H9 (cell line): ENCODE measurements around the gene MTFP1. TPM values are rescaled to one million over a fixed set of nuclear protein-coding genes. Genes with fewer than 3 reads are reported as not detected.

Experiments
- DNase-seq: peaks from one replicate; pipeline ENCODE4 v3.0.0-alpha.2; 2017
- H2AFZ ChIP-seq: one replicate; pipeline ENCODE4 v1.6.1; 2013; ENCODE audit warnings: mild to moderate bottlenecking, low read length, control low read depth, moderate library complexity
- H2AK5ac ChIP-seq: 2 replicates; pipeline ENCODE4 v1.6.1; 2013; ENCODE audit warnings: low read length, control low read depth, mixed read lengths; ENCODE audit not compliant: insufficient read length
- H2BK120ac ChIP-seq: one replicate; pipeline ENCODE4 v1.6.1; 2013; ENCODE audit warnings: low read depth, mild to moderate bottlenecking, low read length, control low read depth, inconsistent platforms; ENCODE audit not compliant: poor library complexity, severe bottlenecking
- H2BK12ac ChIP-seq: 2 replicates; pipeline ENCODE4 v1.6.1; 2013; ENCODE audit warnings: low read length, control low read depth, mixed read lengths, low read depth; ENCODE audit not compliant: insufficient read length
- H2BK15ac ChIP-seq: 2 replicates; pipeline ENCODE4 v1.6.1; 2013; ENCODE audit warnings: low read depth, low read length, control low read depth
- H2BK20ac ChIP-seq: one replicate; pipeline ENCODE4 v1.6.1; 2013; ENCODE audit warnings: low read depth, mild to moderate bottlenecking, low read length, control low read depth, inconsistent platforms; ENCODE audit not compliant: poor library complexity, severe bottlenecking
- H2BK5ac ChIP-seq: 2 replicates; pipeline ENCODE4 v1.6.1; 2013; ENCODE audit warnings: low read length, control low read depth, mixed read lengths; ENCODE audit not compliant: insufficient read length
- H3K14ac ChIP-seq: 2 replicates; pipeline ENCODE4 v1.6.1; 2013; ENCODE audit warnings: low read length, control low read depth; ENCODE audit not compliant: insufficient read depth
- H3K18ac ChIP-seq: 2 replicates; pipeline ENCODE4 v1.6.1; 2013; ENCODE audit warnings: low read depth, mild to moderate bottlenecking, mixed read lengths, low read length, control low read depth; ENCODE audit not compliant: insufficient read length
- H3K23ac ChIP-seq: 2 replicates; pipeline ENCODE4 v1.6.1; 2013; ENCODE audit warnings: low read length, control low read depth, mixed read lengths, low read depth; ENCODE audit not compliant: insufficient read length
- H3K23me2 ChIP-seq: 2 replicates; pipeline ENCODE4 v1.6.1; 2013; ENCODE audit warnings: low read depth, mild to moderate bottlenecking, mixed read lengths, low read length, control low read depth; ENCODE audit not compliant: insufficient read length, poor library complexity, severe bottlenecking
- H3K27ac ChIP-seq: 2 replicates; pipeline ENCODE4 v1.5.1; 2013; ENCODE audit warnings: low read length, control low read depth, mixed read lengths, low read depth; ENCODE audit not compliant: insufficient read length
- H3K27me3 ChIP-seq: 2 replicates; pipeline ENCODE4 v1.6.1; 2013; ENCODE audit warnings: low read length, control low read depth, inconsistent platforms; ENCODE audit not compliant: insufficient read depth
- H3K4ac ChIP-seq: 2 replicates; pipeline ENCODE4 v1.6.1; 2013; ENCODE audit warnings: low read depth, mild to moderate bottlenecking, control low read depth, inconsistent platforms, low read length, moderate library complexity
- H3K4me1 ChIP-seq: 2 replicates; pipeline ENCODE4 v1.6.1; 2013; ENCODE audit warnings: low read length, control low read depth, inconsistent platforms; ENCODE audit not compliant: insufficient read depth
- H3K4me2 ChIP-seq: 2 replicates; pipeline ENCODE4 v1.6.1; 2013; ENCODE audit warnings: low read length, control low read depth, mixed read lengths; ENCODE audit not compliant: insufficient read length, insufficient read depth
- H3K56ac ChIP-seq: 2 replicates; pipeline ENCODE4 v1.6.1; 2013; ENCODE audit warnings: low read depth, mild to moderate bottlenecking, mixed read lengths, low read length, control low read depth; ENCODE audit not compliant: insufficient read length
- H3K79me1 ChIP-seq: 2 replicates; pipeline ENCODE4 v1.6.1; 2013; ENCODE audit warnings: low read depth, mild to moderate bottlenecking, moderate library complexity, low read length, control low read depth, inconsistent platforms; ENCODE audit not compliant: insufficient read depth, poor library complexity, severe bottlenecking
- H3K79me2 ChIP-seq: 2 replicates; pipeline ENCODE4 v1.6.1; 2013; ENCODE audit warnings: low read length, control low read depth, inconsistent platforms; ENCODE audit not compliant: insufficient read depth
- H3K9ac ChIP-seq: 2 replicates; pipeline ENCODE4 v1.6.1; 2013; ENCODE audit warnings: low read length, control low read depth, mixed read lengths; ENCODE audit not compliant: insufficient read length; ENCODE audit errors: extremely low read depth
- H3K9me3 ChIP-seq: one replicate; pipeline ENCODE4 v1.6.1; 2013; ENCODE audit warnings: low read depth, low read length, inconsistent platforms; ENCODE audit not compliant: control insufficient read depth
- H3T11ph ChIP-seq: one replicate; pipeline ENCODE4 v1.6.1; 2013; ENCODE audit warnings: mild to moderate bottlenecking, low read length, control low read depth, inconsistent platforms
- H4K20me1 ChIP-seq: one replicate; pipeline ENCODE4 v1.6.1; 2013; ENCODE audit not compliant: control insufficient read depth, insufficient read length, insufficient read depth
- H4K5ac ChIP-seq: 2 replicates; pipeline ENCODE4 v1.6.1; 2013; ENCODE audit warnings: low read depth, mild to moderate bottlenecking, mixed read lengths, low read length, control low read depth; ENCODE audit not compliant: insufficient read length
- H4K8ac ChIP-seq: replicated peaks from 2 replicates; pipeline ENCODE4 v1.6.1; 2013; ENCODE audit warnings: low read length, control low read depth, mixed read lengths, low read depth; ENCODE audit not compliant: insufficient read length
- H4K91ac ChIP-seq: 2 replicates; pipeline ENCODE4 v1.6.1; 2013; ENCODE audit warnings: low read depth, mild to moderate bottlenecking, moderate library complexity, mixed read lengths, low read length, control low read depth; ENCODE audit not compliant: insufficient read length
- H3K27ac Mint-ChIP-seq, 3 experiments: 2 replicates in 2 of 3; 3 replicates in 1 of 3; pipeline ENCODE4 v1.8.0; 2020 to 2021; ENCODE audit warnings: mixed read lengths in 3 of 3, mild to moderate bottlenecking in 1 of 3, moderate library complexity in 1 of 3
- H3K27me3 Mint-ChIP-seq: 2 replicates; pipeline ENCODE4 v1.8.0; 2021; ENCODE audit warnings: low read depth, mild to moderate bottlenecking, moderate library complexity, mixed read lengths
- H3K36me3 Mint-ChIP-seq, 3 experiments: 2 replicates in 2 of 3; 3 replicates in 1 of 3; pipeline ENCODE4 v1.8.0; 2020 to 2021; ENCODE audit warnings: low read depth in 3 of 3, mixed read lengths in 3 of 3; ENCODE audit not compliant: insufficient read depth in 1 of 3
- H3K4me1 Mint-ChIP-seq, 2 experiments: 2 replicates each; pipeline ENCODE4 v1.8.0; 2020; ENCODE audit warnings: mixed read lengths in 2 of 2
- H3K4me3 Mint-ChIP-seq, 2 experiments: 2 replicates in 1 of 2; 3 replicates in 1 of 2; pipeline ENCODE4 v1.8.0; 2020 to 2021; ENCODE audit warnings: mild to moderate bottlenecking in 2 of 2, mixed read lengths in 2 of 2, moderate library complexity in 1 of 2
- H3K9me3 Mint-ChIP-seq, 2 experiments: 2 replicates in 1 of 2; 3 replicates in 1 of 2; pipeline ENCODE4 v1.8.0; 2020; ENCODE audit warnings: mild to moderate bottlenecking in 2 of 2, mixed read lengths in 2 of 2, moderate library complexity in 1 of 2
- WGBS: extraction: QIAGEN DNeasy Blood & Tissue Kit; methylation state at CpG from one replicate; pipeline ENCODE4 v1.1.7; 2013; ENCODE audit warnings: missing lambda C conversion rate, low lambda C conversion rate, mixed read lengths; ENCODE audit not compliant: insufficient read length; ENCODE audit errors: extremely low coverage; 5-methylcytosine and 5-hydroxymethylcytosine counted together
- total RNA-seq: library from RNA; stranded (reverse); gene quantifications from 2 replicates; pipeline ENCODE4 v1.2.1, GENCODE V29; 2021
- TF ChIP-seq, protein P1 (sequence below): fragments of 200-600 bp; sonication (generic); conservative IDR thresholded peaks from 3 replicates; pipeline ENCODE4 v1.8.0; 2021; ENCODE audit warnings: antibody characterized with exemption, mild to moderate bottlenecking

Gene MTFP1
- total RNA-seq, 1 experiment from 2014 or later, result 46.8 TPM

DNA sequence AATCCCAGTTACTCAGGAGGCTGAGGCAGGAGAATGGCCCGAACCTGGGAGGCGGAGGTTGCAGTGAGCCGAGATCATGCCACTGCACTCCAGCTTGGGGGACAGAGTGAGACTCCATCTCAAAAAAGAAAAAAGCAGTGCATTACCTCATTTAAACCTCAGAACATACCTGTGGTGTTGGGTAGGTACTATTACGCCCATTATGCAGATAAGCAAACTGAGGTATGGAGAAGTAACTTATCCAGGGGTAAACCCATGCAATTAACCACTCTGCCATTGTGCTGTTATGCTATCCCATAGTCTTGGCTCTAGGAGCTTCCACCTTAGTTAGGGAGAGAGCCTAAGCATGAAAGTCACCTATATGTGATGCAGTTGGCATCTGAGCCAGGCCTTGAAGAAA is 48.6 kb downstream of the MTFP1 start:
- H4K8ac ChIP-seq, result no peak overlapping the region
- H3K56ac ChIP-seq, result no peak overlapping the region
- no peak overlapping the region for H3K23ac ChIP-seq
- H3K79me2 ChIP-seq, result no peaks in the 10 kb centered on the region
- H3K27me3 ChIP-seq, result no peaks in the 10 kb centered on the region
- H3K79me1 ChIP-seq, result no peaks in the 10 kb centered on the region
- H3K27ac Mint-ChIP-seq, result no peak overlapping the region; a peak in 1 of 7 replicates
- no peaks in the 10 kb centered on the region; a peak in 1 of 5 replicates for H3K9me3 Mint-ChIP-seq
- DNase-seq, result no peak
- H2AFZ ChIP-seq, result no peak overlapping the region
- no peak overlapping the region for H3K4me3 Mint-ChIP-seq
- H4K20me1 ChIP-seq, result no peaks in the 10 kb centered on the region
- H3K4ac ChIP-seq, result no peak overlapping the region
- no peak overlapping the region for H2BK15ac ChIP-seq
- H2AK5ac ChIP-seq, result no peak overlapping the region
- no peak overlapping the region for H3T11ph ChIP-seq
- no peak overlapping the region for H4K5ac ChIP-seq
- H3K4me2 ChIP-seq, result no peak overlapping the region
- H2BK12ac ChIP-seq, result no peak overlapping the region
- no peak overlapping the region for H3K14ac ChIP-seq
- H3K4me1 ChIP-seq, result no peaks in the 10 kb centered on the region
- H4K91ac ChIP-seq, result no peak overlapping the region
- H2BK120ac ChIP-seq, result no peak overlapping the region
- H3K36me3 Mint-ChIP-seq, result no peaks in the 10 kb centered on the region
- H3K9ac ChIP-seq, result no peak overlapping the region
- WGBS, result no CpG with 5 or more reads among the region's 4 CpGs
- H2BK5ac ChIP-seq, result no peak overlapping the region
- no peak overlapping the region for H3K18ac ChIP-seq
- H3K23me2 ChIP-seq, result no peaks in the 10 kb centered on the region
- no peak overlapping the region for H3K27ac ChIP-seq
- H3K9me3 ChIP-seq, result no peaks in the 10 kb centered on the region
- H3K4me1 Mint-ChIP-seq, result peaks cover 4 to 12% of the 10 kb centered on the region in 2 experiments
- no peak overlapping the region for H2BK20ac ChIP-seq
- TF ChIP-seq, protein P1, sequence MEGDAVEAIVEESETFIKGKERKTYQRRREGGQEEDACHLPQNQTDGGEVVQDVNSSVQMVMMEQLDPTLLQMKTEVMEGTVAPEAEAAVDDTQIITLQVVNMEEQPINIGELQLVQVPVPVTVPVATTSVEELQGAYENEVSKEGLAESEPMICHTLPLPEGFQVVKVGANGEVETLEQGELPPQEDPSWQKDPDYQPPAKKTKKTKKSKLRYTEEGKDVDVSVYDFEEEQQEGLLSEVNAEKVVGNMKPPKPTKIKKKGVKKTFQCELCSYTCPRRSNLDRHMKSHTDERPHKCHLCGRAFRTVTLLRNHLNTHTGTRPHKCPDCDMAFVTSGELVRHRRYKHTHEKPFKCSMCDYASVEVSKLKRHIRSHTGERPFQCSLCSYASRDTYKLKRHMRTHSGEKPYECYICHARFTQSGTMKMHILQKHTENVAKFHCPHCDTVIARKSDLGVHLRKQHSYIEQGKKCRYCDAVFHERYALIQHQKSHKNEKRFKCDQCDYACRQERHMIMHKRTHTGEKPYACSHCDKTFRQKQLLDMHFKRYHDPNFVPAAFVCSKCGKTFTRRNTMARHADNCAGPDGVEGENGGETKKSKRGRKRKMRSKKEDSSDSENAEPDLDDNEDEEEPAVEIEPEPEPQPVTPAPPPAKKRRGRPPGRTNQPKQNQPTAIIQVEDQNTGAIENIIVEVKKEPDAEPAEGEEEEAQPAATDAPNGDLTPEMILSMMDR, result no peak
- H3K27me3 Mint-ChIP-seq, result peaks cover 31% of the 10 kb centered on the region
